Measurements from ENCODE around the gene NFYC.
A peak's percentile ranks its signal among the peaks of the same experiment; 100 is the strongest.

Gene NFYC

DNA sequence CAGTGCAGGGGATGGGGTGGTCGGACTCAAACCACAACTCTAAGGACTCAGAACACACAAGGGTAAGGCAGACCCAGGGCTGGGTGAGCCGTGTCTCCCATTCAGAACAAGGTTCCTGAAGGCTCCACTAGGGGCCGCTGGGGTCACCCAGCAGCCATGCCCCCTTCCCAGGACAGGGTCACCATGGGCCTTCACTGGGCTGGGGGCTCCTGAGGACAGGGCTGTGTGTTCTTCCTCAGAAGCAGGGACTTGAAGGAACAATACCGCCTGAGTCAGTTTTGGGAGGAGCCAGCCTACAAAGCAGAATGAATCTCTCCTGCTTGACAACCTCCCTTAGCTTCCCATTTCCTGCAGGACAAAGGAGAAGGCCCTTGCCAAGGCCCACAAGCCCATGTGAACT, 41.4 kb upstream of the NFYC start:
- no peak overlapping the region for H3K4me3 ChIP-seq (replicated peaks; ENCODE audit: low read depth, low read length)
- DNase-seq (ENCODE audit: extremely low read depth, low read depth) = no peak
- TF ChIP-seq, protein P1, sequence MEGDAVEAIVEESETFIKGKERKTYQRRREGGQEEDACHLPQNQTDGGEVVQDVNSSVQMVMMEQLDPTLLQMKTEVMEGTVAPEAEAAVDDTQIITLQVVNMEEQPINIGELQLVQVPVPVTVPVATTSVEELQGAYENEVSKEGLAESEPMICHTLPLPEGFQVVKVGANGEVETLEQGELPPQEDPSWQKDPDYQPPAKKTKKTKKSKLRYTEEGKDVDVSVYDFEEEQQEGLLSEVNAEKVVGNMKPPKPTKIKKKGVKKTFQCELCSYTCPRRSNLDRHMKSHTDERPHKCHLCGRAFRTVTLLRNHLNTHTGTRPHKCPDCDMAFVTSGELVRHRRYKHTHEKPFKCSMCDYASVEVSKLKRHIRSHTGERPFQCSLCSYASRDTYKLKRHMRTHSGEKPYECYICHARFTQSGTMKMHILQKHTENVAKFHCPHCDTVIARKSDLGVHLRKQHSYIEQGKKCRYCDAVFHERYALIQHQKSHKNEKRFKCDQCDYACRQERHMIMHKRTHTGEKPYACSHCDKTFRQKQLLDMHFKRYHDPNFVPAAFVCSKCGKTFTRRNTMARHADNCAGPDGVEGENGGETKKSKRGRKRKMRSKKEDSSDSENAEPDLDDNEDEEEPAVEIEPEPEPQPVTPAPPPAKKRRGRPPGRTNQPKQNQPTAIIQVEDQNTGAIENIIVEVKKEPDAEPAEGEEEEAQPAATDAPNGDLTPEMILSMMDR (IDR thresholded peaks at IDR 0.05; ENCODE audit: low read depth, low read length, missing control alignments) = peak; percentile 48

DNA sequence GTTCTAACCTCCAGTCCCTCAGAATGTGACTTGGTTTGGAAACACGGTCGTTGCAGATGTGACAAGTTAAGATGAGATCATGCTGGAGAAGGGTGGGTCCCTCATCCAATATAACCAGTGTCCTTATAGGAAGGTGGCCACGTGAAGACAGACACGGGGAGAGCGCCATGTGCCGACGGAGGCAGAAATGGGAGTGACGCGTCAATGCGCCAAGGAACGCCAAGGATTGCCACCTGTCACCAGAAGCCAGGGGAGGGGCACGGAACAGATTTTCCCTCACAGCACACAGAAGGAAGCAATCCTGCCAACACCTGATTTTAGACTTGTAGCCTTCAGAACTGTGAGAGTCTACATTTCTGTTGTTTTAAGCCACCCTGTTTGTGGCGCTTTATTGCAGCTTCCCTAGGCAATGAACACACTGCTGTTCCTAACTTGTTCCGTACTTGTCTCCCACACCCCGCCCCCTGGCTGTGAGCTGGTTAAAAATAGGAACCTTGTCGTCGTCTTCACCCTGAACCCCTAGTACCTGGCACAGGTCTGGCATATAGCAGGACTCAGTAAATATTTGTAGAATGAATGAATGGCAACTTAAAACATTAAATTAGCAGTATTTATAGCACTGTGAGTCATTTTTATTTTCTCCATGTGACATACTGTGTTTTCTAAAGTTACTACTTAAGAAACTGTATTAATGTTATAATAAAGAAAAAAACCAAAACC, 40.2 kb upstream of the NFYC start:
- H3K4me3 ChIP-seq (replicated peaks; ENCODE audit: low read depth, low read length) = no peak overlapping the region
- TF ChIP-seq, protein P1 (IDR thresholded peaks at IDR 0.05; ENCODE audit: low read depth, low read length, missing control alignments) = no peak
- no peak for DNase-seq (ENCODE audit: extremely low read depth, low read depth)

DNA sequence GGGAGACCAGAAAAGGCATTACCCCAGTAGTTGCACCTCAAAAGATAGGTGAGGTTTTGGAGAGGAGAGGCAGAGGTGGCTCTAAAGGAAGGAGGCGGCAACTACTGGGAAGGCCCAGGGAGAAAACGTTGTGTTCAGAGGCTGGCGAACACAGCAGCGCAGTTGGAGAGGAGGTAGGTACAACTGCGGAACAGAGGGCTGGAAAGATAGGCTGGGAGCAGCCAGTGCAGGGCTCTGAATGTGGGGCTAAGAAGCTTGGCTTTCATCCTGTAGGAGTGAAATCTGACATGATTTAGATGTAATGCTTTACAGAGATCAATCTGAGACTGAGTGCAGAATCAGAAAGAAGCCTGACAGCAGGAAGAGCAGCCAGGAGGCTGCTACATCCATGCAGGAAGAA, 39.0 kb upstream of the NFYC start:
- H3K4me3 ChIP-seq (replicated peaks; ENCODE audit: low read depth, low read length) = no peak overlapping the region
- TF ChIP-seq, protein P1 (IDR thresholded peaks at IDR 0.05; ENCODE audit: low read depth, low read length, missing control alignments) = no peak
- no peak for DNase-seq (ENCODE audit: extremely low read depth, low read depth)

DNA sequence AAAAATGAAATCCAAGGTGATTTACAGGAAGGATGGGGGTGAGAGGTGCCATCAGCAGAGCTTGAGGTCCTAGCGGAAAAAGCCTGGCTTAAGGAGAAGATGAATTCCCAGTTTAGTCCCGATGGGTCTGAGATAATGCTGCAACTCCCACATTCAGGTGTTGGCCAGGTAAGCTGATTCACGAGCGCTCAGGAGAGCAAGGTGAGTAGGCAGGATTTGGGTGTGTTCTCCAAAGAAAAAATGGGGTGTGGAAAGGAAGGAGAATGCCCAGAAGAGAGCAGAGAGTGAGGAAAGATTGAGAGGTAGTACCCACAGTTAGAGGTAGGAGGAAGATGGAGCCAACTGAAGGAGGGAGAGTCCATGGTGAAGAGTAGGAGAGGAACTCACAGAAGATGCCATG, 38.5 kb upstream of the NFYC start:
- TF ChIP-seq, protein P1 (IDR thresholded peaks at IDR 0.05; ENCODE audit: low read depth, low read length, missing control alignments) = no peak
- no peak overlapping the region for H3K4me3 ChIP-seq (replicated peaks; ENCODE audit: low read depth, low read length)
- DNase-seq (ENCODE audit: extremely low read depth, low read depth) = no peak

DNA sequence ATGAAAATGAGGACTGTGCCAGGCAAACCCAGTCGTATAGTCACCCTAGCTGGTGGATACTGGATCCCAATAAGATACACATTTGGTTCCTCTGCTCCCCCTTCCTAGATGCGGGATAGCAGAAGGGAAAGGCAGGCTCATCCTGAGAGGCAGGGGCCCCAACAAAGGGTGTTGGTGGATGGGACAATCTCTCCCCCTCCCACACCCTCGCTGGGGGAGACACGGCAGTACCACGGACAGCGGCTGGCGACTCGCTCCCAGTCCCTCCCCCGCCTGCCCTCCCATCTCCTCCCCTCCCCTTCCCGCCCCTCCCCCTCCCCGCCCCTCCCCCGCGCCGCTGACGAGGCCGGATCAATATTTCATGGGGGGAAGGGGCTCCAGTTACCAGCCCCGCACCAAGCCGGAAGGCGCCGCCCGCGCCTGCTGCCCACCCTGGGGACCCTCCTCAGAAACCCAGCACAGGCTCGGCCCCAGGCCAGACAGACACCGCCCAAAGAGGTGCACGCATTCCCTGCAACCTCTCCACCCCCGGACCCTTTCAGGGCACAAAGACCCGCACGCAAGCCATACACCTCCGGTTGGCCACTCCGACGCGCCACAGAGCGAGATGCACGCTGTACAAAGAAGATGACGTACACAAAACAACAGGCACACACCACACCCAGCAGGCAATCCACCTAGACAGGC, 37.5 kb upstream of the NFYC start:
- TF ChIP-seq, protein P1 (IDR thresholded peaks at IDR 0.05; ENCODE audit: low read depth, low read length, missing control alignments) = no peak
- DNase-seq (ENCODE audit: extremely low read depth, low read depth) = no peak
- no peak overlapping the region for H3K4me3 ChIP-seq (replicated peaks; ENCODE audit: low read depth, low read length)

DNA sequence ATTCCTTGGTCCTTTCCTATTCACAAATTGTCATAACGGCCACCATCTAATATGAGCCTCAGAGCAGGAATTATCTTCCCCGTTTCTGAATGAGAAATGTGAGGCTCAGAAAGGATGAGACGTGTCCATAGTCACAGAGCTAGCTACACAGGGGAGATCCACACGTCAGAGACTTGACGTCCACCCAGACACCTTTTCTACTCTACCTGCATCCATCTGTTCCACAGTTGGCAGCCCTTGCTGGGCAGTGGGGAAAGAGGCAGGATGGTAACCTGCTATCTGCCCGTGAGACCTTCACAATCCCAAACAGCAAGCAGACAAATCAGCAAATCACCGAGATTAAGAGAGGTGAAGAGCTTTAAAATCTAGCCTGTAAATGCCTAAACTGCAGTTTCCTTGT, 34.5 kb upstream of the NFYC start:
- TF ChIP-seq, protein P1 (IDR thresholded peaks at IDR 0.05; ENCODE audit: low read depth, low read length, missing control alignments) = no peak
- no peak overlapping the region for H3K4me3 ChIP-seq (replicated peaks; ENCODE audit: low read depth, low read length)
- no peak for DNase-seq (ENCODE audit: extremely low read depth, low read depth)
